NCI-H226 (cell line): ENCODE results near the gene SOSTDC1.
A peak's percentile ranks its signal among the peaks of the same experiment; 100 is the strongest.

Experiments
- DNase-seq: peaks from one replicate; pipeline ENCODE4 v3.0.0-alpha.2; 2015

SOSTDC1 gene

GRCh38 chr7:16417906-16418305 lies 47.6 kb downstream of the SOSTDC1 start:
- no peak for DNase-seq

- peak; percentile 63 for DNase-seq
These were observed 49.0 kb downstream of the SOSTDC1 start for GRCh38 chr7:16416289-16417282.

GRCh38 chr7:16412274-16413254 lies 53.0 kb downstream of the SOSTDC1 start:
- DNase-seq: no peak
